ENCODE data around the gene FGF3.

The FGF3 gene

GRCh38 chr11:69802590-69802989 lies 16.6 kb downstream of the FGF3 start:
- TF ChIP-seq REST (IDR thresholded peaks at IDR 0.05; ENCODE audit: insufficient read depth in 1 of 2, low read depth in 2 of 2, low read length in 2 of 2) (no peak), POLR2AphosphoS5 (IDR thresholded peaks at IDR 0.05; ENCODE audit: low read depth, low read length) (no peak), TAF1 (IDR thresholded peaks at IDR 0.05; ENCODE audit: borderline replicate concordance, insufficient read depth, low read length) (no peak), FOXP2 (optimal IDR thresholded peaks at IDR 0.05; ENCODE audit: borderline replicate concordance, extremely low read depth, extremely low read length, insufficient read depth) (no peak), SIN3A (IDR thresholded peaks at IDR 0.05; ENCODE audit: borderline replicate concordance, insufficient read depth, low read length) (no peak)

- TF ChIP-seq POLR2AphosphoS5 (IDR thresholded peaks at IDR 0.05; ENCODE audit: low read depth, low read length): no peak
- TF ChIP-seq REST (IDR thresholded peaks at IDR 0.05; ENCODE audit: insufficient read depth in 1 of 2, low read depth in 2 of 2, low read length in 2 of 2): no peak
- no peak for TF ChIP-seq TAF1 (IDR thresholded peaks at IDR 0.05; ENCODE audit: borderline replicate concordance, insufficient read depth, low read length)
- no peak for TF ChIP-seq SIN3A (IDR thresholded peaks at IDR 0.05; ENCODE audit: borderline replicate concordance, insufficient read depth, low read length)
- TF ChIP-seq FOXP2 (optimal IDR thresholded peaks at IDR 0.05; ENCODE audit: borderline replicate concordance, extremely low read depth, extremely low read length, insufficient read depth): no peak
Measured at GRCh38 chr11:69801513-69802335, 17.5 kb downstream of the FGF3 start.

GRCh38 chr11:69800278-69800677 lies 18.9 kb downstream of the FGF3 start:
- no peak for TF ChIP-seq SIN3A (IDR thresholded peaks at IDR 0.05; ENCODE audit: borderline replicate concordance, insufficient read depth, low read length)
- TF ChIP-seq TAF1 (IDR thresholded peaks at IDR 0.05; ENCODE audit: borderline replicate concordance, insufficient read depth, low read length): no peak
- TF ChIP-seq FOXP2 (optimal IDR thresholded peaks at IDR 0.05; ENCODE audit: borderline replicate concordance, extremely low read depth, extremely low read length, insufficient read depth): no peak
- TF ChIP-seq POLR2AphosphoS5 (IDR thresholded peaks at IDR 0.05; ENCODE audit: low read depth, low read length): no peak
- no peak for TF ChIP-seq REST (IDR thresholded peaks at IDR 0.05; ENCODE audit: insufficient read depth in 1 of 2, low read depth in 2 of 2, low read length in 2 of 2)

- TF ChIP-seq TAF1 (IDR thresholded peaks at IDR 0.05; ENCODE audit: borderline replicate concordance, insufficient read depth, low read length): no peak
- TF ChIP-seq SIN3A (IDR thresholded peaks at IDR 0.05; ENCODE audit: borderline replicate concordance, insufficient read depth, low read length): no peak
- TF ChIP-seq FOXP2 (optimal IDR thresholded peaks at IDR 0.05; ENCODE audit: borderline replicate concordance, extremely low read depth, extremely low read length, insufficient read depth): no peak
- no peak for TF ChIP-seq POLR2AphosphoS5 (IDR thresholded peaks at IDR 0.05; ENCODE audit: low read depth, low read length)
- TF ChIP-seq REST (IDR thresholded peaks at IDR 0.05; ENCODE audit: insufficient read depth in 1 of 2, low read depth in 2 of 2, low read length in 2 of 2): no peak
Measured at GRCh38 chr11:69799582-69799981, 19.6 kb downstream of the FGF3 start.

Measured in PFSK-1 (cell line).